B cell (primary cell): Measurements from ENCODE around the gene RSPO4.

Experiments used
- CTCF ChIP-seq: fragments of 200-600 bp; IDR thresholded peaks from one replicate; pipeline ENCODE4 v1.8.0; 2022; ENCODE audit warnings: antibody characterized with exemption, mild to moderate bottlenecking
- EZH2 ChIP-seq: IDR thresholded peaks from 2 replicates; pipeline ENCODE4 v1.6.1; 2012; ENCODE audit warnings: borderline replicate concordance, low read depth, mild to moderate bottlenecking, moderate library complexity, low read length; ENCODE audit not compliant: insufficient read depth, poor library complexity, severe bottlenecking

GRCh38 chr20:917416-917815 lies 84.7 kb downstream of the RSPO4 start:
- TF ChIP-seq EZH2: no peak
- no peak for TF ChIP-seq CTCF
